ENCODE data around the gene YWHAH. TPM values are rescaled to one million over a fixed set of nuclear protein-coding genes. Genes with fewer than 3 reads are reported as not detected.

YWHAH gene
- total RNA-seq, 2 experiments from 2014 or later = 173 to 177 TPM

Other genes starting within 250 kb of the YWHAH start
- 10 to 100 TPM; 34.7 to 38.3 TPM for gene PRR14L, start 194.4 kb upstream of the YWHAH start, total RNA-seq
- gene DEPDC5, start 190.5 kb upstream of the YWHAH start, total RNA-seq = 10 to 100 TPM; 33.8 to 39.3 TPM
- not detected for gene SLC5A1, start 98.7 kb downstream of the YWHAH start, total RNA-seq
- gene C22orf42, start 214.8 kb downstream of the YWHAH start, total RNA-seq = not detected